NCI-H2196 treated with DMSO at 0.1 percent for 48 hours (cell line): ENCODE results near the gene SELENOH.

ENCODE experiments used
- DNase-seq: peaks from one replicate; lab custom pipeline; 2025; ENCODE audit not compliant: unreplicated experiment; lab: John Stamatoyannopoulos, UW

SELENOH gene

DNA sequence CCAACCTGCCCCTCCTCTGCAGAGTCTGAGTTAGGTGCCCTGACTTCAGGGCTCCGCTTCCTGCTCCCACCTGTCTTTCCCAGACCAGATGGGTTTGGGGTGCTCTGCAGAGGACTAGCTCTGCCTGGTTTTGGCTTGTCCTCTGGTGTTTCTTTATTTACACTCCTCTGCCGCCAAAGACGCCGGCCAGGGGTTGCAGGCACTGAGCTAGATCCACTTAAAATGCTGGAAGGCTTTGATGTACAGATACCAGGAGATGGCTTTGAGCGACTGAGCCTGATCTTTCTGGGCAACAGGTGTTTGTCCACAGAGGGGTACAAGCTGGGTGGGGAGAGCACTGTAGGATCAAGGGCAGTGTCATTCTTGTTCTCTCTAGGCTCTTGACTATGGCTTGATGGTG, 3.9 kb downstream of the SELENOH start:
- no peak for DNase-seq

DNA sequence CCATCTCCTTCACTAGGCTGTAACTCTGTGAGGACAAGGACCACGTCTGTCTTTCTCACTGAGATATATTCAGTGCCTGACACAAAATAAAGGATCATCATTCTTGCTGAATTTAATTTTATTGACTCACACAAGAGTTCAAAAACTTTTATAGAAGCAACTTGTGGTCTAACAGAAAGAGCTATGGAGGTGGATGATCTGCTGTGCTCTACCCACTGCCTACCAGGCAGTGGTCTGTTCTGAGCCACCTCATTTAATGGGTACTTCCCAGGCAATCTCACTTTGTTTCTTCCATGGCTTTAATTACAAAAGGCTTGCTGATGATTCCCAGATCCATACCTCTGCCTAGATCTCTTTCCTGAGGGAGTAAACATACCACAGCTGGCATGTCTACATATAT, 5.6 kb downstream of the SELENOH start:
- no peak for DNase-seq

DNA sequence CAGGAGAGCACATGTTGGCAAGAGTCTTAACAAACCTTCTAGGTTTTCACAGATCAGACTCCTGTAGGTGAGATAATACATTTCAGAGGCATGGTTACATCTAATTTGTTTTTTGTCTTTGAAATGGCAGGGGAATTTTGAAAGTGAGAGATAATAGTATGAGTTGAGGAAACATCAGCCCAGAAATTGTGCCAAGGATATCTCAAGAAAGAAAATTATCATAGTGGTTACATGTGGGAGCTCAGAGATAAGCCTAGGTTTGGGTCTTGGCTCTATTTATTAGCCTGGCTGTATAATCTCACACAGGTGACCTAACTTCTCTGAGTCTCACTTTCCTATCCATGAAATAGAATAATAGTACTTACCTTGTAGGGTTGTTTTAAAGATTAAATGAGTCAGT, 9.9 kb downstream of the SELENOH start:
- no peak for DNase-seq

DNA sequence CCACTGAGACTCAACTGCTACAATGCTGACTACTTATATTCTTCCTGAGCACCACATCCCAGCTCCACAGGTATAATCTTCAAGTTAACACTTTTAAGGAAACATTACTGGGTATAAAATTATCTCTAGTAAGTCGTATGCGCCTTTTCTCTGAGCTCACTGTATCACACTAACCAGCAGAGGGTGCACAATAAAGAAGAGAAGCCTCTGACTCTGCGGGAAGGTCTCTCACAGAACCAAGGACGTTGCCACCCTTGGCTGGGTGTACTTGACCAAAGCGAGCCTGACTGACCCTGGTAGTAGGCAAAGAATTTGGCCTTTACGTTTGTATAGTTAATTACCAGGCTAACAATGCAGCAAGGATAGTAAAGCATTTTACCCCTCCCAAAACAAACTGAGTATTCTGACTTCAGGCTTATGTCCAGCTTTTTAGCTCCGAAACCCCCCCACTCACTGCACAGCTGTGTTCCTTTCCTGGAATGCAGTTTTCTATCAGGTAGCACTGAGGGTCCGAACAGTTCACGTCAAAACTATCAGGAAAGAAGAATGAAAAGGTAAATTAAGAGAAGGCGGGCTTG, 10.5 kb downstream of the SELENOH start, which contains the start of gene BTBD18:
Gene BTBD18 (minus strand): TSS at position 144 of the 578 bp plus-strand sequence. CDS start 631 bp downstream, outside the sequence.
- DNase-seq = no peak

DNA sequence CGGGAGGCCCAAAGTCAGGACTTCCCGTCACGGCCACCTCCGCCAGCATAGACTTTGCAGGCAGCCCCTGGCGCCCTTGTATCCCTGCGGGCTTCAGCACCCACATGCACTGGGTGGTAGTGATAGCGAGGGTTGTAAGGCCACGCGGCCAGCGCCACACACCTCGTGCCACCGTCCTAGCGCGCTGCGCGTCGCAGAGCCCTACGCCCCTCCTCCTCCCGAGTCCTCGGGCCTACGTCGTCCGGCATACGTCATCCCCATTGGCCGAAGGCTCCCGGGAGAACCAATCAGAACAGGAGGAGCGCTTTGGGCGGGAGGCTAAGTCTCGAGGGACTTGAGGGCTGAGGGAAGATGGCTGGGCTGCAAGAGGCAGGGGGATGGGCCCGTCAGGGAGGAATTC, 11.7 kb downstream of the SELENOH start:
- no peak for DNase-seq

DNA sequence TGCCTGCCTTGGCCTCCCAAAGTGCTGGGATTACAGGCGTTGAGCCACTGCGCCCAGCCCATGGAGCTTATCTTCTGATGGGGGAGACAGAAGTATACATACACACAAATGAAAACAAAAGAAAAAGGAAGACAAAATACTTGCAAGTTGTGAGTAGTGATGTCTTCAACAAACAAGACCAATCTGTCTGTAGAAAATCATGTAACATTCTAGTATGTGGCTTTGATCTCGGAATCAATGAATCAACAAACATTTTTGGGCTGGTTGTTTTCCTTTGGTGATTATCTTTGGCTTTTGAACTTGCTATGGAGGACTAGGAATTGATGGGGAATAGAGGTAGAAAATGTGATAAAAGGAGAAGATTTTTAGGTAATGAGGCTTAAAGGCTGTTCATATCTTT, 16.9 kb downstream of the SELENOH start:
- no peak for DNase-seq

DNA sequence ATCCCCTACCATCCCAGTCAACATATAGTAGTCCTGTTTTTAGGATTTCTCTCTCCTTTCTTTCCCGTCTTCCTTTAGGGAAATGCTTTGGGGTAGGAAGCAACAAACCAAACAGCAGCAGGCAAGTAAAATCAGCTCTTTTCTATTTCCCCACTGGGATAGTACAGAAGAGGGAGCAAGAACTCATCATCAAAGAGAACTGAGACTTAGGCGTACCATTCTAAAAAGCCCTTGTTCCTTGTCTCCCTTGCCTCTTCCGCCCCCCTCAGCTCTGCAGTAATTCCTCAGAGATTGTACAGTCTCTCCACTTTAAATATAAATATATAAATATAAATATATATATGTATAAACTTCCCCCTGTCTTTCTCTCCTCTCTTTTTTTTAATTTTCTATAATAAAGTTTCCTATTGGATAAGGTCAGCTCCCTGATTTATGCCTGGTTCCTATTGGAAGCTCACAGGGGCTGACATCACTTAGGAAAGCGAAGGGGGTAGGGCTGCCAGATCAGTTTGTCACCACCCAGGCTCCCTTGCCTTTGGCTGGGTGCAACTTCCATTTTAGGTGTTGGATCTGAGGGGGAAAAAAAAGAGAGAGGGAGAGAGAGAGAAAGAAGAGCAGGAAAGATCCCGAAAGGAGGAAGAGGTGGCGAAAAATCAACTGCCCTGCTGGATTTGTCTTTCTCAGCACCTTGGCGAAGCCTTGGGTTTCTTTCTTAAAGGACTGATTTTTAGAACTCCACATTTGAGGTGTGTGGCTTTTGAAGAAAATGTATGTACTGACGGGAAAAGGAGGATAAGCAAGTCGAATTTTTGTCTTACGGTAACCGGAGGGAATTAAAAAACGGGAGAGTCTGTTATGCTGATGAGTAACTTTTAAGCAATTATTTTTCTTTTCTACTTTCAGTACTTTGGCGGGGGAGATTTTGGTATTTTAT, 20.3 kb downstream of the SELENOH start, which contains the start of gene CTNND1:
Gene CTNND1 (plus strand): TSS at position 502 of the 934 bp plus-strand sequence. CDS start 29,677 bp downstream, outside the sequence.
- DNase-seq = peak; percentile 88

DNA sequence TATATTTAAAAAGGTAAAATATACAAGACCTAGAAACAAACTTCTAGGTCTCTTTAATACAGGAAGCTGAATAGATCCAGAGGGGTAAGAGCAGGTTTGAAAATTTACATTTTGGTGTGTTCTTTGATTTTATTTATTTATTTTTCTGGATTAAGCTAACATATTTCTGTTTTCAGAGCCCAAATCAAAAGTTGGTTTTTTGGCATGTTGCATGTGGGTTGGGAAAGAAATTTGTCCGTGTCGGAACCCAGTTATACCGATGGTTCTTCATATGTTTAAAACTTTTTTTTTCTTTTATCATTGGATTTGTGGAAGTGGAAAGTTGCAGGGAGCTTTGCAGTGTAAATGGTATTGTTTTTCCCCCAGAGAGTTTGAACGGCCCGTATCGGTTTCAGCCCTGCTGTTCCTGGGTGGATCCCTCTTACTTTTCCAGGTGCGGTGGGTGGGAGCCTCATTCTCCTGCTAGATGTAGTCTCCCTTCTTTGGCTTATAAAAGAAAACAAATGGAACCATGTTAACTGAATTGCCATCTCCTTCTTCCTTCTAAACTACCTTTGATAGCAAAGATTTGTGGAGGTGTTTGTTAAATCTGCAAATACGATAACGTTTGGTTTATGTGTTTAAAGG, 21.1 kb downstream of the SELENOH start:
- DNase-seq = no peak

DNA sequence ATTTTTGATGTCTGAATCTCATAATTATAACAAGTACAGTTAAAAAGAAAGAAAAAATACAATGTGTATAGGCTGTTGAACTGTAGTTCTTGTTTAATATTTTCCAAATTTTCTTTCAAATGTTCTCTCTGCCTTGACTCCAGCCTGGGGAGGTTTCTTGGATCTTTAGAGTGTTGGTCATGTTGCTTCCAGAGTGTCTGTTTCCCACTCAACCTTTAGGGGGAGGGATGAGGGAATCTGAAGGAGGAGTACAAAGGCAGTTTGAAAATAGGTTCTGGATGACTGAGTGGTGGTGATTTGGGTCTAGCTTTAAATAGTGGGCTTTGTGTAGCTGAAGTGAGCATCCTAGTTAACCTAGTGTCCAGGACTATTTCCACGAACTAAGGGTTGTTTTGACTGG, 22.3 kb downstream of the SELENOH start:
- no peak for DNase-seq

DNA sequence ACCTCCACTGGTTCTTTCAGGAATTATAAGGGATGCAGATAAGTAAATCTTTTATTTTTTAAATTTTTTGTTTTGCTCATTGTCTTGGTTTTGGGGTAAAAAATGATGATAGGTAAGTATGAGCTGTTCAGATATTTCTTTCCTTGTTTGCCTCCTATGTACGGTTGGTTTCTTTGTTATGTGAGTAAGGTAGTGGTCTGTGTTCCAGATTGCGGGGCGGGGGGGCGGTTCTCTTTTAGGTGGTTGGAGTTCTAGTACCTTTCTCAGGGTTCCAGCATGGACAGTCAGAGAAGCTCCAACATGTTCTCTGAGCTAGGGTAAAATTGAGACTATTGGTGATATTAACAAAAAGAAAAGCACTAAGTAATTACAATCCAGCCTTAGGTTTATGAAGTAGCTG, 22.7 kb downstream of the SELENOH start:
- DNase-seq = no peak

DNA sequence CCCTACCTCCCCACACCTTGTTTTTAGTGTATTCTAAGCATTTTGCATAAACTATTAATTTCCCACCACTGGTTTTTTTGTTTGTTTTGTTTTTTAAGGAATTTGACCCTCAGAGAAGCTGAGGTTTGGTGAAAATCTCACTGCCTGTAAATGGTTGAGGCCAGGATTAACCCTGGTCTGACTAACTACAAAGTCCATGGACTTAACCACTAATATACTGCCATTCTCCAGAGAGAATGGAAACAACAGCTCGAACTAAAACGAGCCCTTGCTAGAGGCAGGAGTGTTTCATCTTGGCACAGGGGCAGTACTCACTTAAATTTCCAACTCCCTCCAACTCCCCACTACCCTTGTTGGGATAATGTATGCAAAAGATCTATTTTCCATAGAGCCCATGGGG, 23.3 kb downstream of the SELENOH start:
- DNase-seq = no peak

DNA sequence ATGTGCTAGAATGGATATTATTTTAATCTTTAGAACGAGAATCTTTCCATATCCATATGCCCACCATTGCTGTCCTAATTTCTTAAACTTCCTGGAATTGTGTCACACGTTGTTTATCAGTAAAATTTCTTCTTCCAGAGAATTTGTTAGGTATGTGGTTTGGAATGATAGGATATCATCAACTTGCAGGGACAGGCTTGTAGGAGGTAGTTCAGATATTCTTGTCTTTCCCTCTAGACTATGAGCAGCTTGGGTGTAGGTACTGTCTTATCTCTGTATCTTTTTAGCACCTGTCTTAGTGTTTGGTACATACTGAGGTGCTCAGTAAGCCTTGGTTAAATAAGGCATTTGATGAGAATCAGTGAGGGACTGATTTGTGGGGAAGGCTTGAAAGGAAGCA, 23.7 kb downstream of the SELENOH start:
- DNase-seq = no peak

DNA sequence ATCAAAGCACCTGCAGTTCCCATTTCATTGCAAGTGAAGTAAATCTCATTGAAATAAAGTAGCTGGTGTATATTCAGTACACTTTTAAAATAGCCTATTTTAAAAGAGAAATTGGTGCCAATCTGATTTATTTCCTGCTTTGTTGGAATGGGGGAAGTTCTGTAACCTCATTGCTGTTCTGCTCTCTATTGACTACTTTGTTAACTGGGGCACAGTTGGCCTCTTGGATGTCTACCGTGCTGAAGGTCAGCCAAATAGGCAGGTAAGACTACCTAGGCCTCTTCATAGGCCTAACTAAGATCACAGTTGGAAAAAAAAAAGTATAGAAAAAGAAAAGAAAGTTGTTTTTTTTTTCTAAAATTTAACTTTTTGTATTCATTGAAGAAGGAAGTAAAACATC, 29.5 kb downstream of the SELENOH start:
- no peak for DNase-seq

DNA sequence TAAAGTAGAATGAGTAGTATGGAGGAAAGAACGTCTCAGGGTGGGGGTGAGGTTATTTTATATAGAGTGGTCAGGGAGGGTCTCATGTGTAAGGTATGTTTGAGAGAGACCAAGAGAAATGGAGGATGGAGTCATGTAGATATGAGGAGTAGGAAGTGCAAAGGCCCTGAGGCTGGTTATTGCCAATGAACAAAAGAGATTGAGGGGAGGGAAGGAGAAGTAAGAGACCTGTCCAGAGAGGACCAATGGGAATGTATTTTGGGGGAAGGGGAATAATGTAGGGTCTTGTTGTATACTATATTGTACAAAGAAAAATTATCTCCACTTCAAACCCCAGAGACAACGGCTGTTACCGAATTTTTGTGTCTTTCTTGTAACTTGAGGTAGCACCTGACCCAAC, 30.1 kb downstream of the SELENOH start:
- DNase-seq = no peak

DNA sequence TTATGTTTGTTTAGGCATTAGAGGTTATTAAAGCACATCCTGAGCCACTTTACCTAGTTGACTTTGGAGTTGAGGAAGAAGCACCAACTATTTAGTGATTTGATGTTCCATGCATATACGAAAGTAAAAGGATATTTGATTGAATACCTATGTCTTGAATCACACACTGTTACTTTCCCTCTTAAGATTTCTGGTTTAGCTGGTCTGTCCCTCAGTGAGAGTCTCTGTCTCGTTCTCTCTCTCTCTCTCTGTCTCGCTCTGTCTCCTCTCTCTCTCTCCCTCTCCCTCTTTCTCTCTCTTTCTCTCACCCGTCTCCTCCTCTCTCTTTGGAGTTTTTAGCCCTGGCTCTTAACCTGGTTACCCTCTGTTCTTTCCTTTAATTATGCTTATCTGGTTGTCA, 31.3 kb downstream of the SELENOH start:
- DNase-seq = no peak

DNA sequence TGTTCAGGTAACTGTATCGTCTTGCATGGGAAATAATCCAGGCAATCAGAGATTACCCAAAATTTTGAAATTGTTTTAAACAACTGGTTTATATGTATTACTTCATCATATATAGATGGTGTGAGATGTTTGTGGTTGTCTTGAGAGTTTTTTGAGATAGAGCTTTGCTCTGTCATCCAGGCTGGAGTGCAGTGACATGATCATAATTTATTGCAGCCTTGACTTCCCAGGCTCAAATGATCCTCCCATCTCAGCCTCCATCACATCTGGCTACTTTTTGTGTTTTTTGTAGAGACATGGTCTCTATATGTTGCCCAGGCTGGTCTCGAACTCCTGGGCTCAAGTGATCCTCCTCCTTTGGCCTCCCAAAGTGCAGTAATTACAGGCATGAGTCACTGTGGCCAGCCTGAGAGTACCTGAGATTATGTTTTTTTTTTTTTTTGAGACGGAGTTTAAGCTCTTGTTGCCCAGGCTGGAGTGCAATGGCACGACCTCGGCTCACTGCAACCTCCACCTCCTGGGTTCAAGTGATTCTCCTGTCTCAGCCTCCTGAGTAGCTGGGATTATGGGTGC, 31.8 kb downstream of the SELENOH start:
- DNase-seq = no peak

DNA sequence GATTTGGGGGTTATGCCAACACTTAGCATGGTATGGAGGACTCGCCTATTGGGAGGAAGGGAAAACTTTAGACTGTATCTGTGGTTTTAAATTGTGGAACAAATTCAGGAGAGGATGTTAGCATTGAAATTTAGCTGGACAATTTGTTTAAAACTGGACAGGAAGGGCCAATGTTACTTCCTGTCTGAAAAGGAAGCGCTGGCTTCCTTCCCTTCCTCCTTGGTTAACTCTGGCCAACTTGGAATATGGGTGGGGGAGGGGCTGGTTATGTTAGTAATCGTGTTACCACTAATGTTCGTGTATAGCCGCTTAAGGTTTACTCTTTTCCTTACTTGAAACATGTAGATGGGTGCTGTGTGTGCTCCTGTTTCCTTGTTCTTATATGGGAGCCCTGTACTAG, 34.2 kb downstream of the SELENOH start:
- DNase-seq = no peak

DNA sequence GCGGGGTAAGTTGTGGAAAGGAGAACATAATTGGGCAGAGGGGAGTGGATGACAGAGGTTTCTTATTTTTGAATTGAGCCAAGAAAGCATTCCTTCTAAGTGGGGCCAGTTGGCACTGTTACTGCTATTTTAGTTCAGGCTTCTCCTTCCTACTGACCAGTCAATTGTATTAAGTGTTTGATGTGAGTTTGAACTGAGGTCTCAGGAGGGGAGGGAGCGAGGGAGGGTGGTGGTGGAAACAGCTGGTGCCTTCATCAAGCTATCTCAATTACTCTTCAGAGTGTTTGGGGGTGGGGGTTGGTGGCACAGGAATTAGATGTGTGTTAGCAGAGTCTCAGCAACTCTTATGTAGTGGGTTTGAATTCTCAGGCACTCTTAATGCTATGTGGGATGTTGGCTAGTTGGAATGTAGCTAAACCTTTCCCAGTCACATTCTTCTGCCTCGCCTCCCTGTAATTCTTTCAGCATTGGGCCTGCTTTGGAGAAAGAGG, 34.8 kb downstream of the SELENOH start:
- DNase-seq = no peak

DNA sequence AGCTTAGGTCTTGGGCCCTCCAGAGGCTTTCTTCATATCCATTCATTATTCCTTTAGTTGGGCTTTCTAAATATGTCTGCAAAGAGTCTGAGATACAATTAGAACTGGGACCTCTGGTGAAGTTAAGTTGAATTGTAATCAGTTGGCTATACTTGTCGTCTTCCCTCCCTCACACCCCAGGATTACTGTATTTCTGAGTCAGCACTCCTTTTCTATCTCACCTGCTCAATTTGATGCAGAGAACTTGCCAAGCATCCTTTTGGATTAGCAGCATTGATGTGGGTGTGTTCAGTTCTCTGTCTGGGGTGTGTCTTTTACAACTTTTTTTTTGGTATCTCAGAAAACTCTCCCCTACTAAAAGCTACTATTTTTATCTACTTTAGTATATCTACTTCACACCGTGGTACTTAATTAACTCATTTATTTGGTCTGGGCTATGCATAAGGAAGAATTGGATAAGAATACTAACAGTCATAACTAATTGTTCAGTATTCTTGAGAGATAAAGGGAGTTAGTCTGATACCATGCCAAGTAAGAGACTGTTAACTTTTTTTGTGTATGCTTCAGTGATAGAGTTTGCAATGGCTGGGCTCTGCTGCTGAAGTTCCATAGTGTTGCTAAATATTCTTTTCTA, 35.4 kb downstream of the SELENOH start:
- DNase-seq = no peak

DNA sequence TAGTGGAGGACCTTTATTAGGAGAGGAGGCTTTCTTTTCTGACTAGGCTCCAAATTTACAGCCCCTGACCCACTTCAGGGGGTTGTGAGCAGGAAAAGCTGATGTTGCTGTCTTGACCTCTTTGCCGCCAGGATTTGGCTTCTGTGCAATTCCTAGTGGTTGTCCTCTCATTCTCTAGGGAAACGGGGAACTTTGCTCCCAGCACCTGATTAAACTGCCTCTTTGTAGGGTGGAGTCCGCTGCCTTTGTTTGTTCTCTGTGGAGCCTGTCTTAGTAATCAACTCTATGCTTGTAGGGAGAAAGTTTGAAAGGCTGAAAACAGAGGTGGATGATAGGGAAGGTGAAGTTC, 36.7 kb downstream of the SELENOH start:
- no peak for DNase-seq
